T-helper 2 cell (primary cell): Measurements from ENCODE around the gene MYO9B.
"Not testable (repeated sequence)": the region's sequence is repeated elsewhere in the genome, so short reads cannot be mapped to it uniquely, and the experiment has no call there.

Experiments
- DNase-seq, 5 experiments: peaks; one replicate each; pipeline versions ENCODE4 v3.0.0 to v3.0.0-alpha.2; 2012 to 2022

The MYO9B gene

GRCh38 chr19:17153996-17154395 lies 78.4 kb downstream of the MYO9B start:
- no peak for DNase-seq

- DNase-seq: no peak
Observed at GRCh38 chr19:17155251-17155650, 79.7 kb downstream of the MYO9B start.

- DNase-seq: no peak
Observed at GRCh38 chr19:17156296-17156946, 80.8 kb downstream of the MYO9B start.

GRCh38 chr19:17156947-17157302 lies 81.3 kb downstream of the MYO9B start:
- DNase-seq: no peak

GRCh38 chr19:17158584-17158983 lies 83.0 kb downstream of the MYO9B start:
- DNase-seq: no peak

- DNase-seq: no peak
Observed at GRCh38 chr19:17159466-17160393, 84.2 kb downstream of the MYO9B start.

- DNase-seq: peak in 2 of 5 experiments; percentile 34 to 58
Observed at GRCh38 chr19:17160908-17161307, 85.3 kb downstream of the MYO9B start.

- not testable (repeated sequence) for DNase-seq
Observed at GRCh38 chr19:17162131-17162530, 86.6 kb downstream of the MYO9B start.

- DNase-seq: no peak
Observed at GRCh38 chr19:17162580-17162979, 87.0 kb downstream of the MYO9B start.

GRCh38 chr19:17163652-17164051 lies 88.1 kb downstream of the MYO9B start:
- no peak for DNase-seq

- no peak for DNase-seq
Observed at GRCh38 chr19:17164639-17165038, 89.1 kb downstream of the MYO9B start.

- DNase-seq: no peak
Observed at GRCh38 chr19:17165715-17166114, 90.1 kb downstream of the MYO9B start.

- peak in 1 of 5 experiments; percentile 34 for DNase-seq
Observed at GRCh38 chr19:17170538-17171297, 95.1 kb downstream of the MYO9B start.

- no peak for DNase-seq
Observed at GRCh38 chr19:17171874-17172273, 96.3 kb downstream of the MYO9B start.

- peak in 1 of 5 experiments; percentile 11 for DNase-seq
Observed at GRCh38 chr19:17172624-17173345, 97.2 kb downstream of the MYO9B start.

GRCh38 chr19:17178291-17178690 lies 102.7 kb downstream of the MYO9B start:
- no peak for DNase-seq

- no peak for DNase-seq
Observed at GRCh38 chr19:17180997-17181702, 105.6 kb downstream of the MYO9B start.

GRCh38 chr19:17183271-17183761 lies 107.7 kb downstream of the MYO9B start:
- peak in 1 of 5 experiments; percentile 38 for DNase-seq

GRCh38 chr19:17183858-17184321 lies 108.3 kb downstream of the MYO9B start:
- DNase-seq: peak in 2 of 5 experiments; percentile 18 to 58

- peak in 2 of 5 experiments; percentile 57 to 80 for DNase-seq
Observed at GRCh38 chr19:17184371-17184841, 108.8 kb downstream of the MYO9B start.

GRCh38 chr19:17185590-17185989 lies 110.0 kb downstream of the MYO9B start:
- no peak for DNase-seq
